Measurements from ENCODE around the gene FKBP2. TPM values are rescaled to one million over a fixed set of nuclear protein-coding genes. Genes with fewer than 3 reads are reported as not detected.

FKBP2 gene
- total RNA-seq, 1 donor from 2014 or later: 48.9 TPM

DNA sequence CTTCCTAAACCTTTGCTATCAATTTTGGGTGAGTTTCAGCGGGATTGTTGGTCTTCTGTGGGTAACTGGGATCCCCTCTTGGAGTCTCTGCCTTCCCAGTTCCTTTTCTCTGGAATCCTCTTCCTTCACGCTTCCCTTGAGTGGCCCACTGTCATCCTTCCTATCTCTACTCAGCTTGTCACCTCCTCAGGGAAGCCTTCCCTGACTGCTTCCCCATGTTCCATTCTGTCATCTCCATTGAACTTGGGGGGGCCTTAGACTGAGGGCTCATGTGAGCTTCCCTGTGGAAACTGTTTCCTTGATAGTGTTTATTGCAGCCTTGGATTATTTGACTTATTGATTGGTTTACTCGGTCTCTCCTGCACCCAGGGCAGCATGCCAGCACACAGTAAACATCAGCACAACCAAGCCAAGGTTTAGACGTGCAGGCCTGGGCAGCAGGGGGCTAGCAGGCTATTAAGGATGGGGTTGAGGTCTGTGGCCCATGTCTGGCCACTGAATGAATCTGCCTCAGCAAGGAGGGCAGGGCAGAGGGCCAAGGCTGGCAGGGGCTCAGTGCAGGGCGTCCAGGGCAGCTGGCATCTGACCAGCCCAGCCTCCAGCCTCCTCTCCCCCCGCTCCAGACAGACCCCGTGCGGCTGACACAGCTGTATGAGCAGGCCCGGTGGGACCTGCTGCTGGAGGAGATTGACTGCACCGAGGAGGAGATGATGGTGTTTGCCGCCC, 22.1 kb upstream of the FKBP2 start:
- intact Hi-C loops (cut with micrococcal nuclease): no loop called here

- intact Hi-C loops (cut with micrococcal nuclease): no loop called here
Observed at GRCh38 chr11:64219354-64219684, 21.6 kb upstream of the FKBP2 start.

- intact Hi-C loops (cut with micrococcal nuclease): no loop called here
Observed at GRCh38 chr11:64219755-64220154, 21.1 kb upstream of the FKBP2 start.

- intact Hi-C loops (cut with micrococcal nuclease): no loop called here
Observed at GRCh38 chr11:64220271-64220670, 20.6 kb upstream of the FKBP2 start.

DNA sequence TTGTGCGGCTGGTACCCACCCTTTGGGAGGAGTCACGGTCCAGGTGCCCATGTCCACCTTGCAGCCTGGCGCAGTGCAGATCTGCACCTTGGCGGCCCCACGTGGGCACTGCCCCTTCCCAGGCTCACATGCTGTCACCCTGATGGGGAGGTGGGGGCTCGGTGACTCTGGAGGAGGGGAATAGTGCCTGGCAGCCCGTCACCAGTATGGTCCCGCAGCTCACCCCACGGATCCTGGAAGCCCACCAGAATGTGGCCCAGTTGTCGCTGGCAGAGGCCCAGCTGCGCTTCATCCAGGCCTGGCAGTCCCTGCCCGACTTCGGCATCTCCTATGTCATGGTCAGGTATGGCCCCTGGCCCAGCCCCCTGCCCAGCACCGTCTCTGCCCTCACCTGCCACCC, 20.1 kb upstream of the FKBP2 start:
- intact Hi-C loops (cut with micrococcal nuclease): no loop called here

DNA sequence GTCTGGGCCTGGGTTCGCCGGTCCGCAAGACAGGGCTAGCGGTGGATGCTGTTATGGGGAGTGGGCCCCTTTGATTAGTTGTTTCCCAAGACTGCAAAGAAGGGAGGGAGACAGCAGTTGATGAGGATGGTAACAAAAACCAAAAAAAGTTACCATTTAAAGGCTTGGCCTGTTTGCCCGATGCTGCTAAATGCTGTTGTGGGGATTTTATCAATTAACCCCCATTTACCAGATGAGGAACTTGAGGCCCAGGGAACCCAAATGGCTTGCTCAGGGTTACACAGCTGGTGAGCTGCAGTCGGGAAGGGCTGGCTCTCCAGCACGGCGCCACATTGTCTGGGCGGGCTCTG, 18.3 kb upstream of the FKBP2 start:
- intact Hi-C loops (cut with micrococcal nuclease): no loop called here

GRCh38 chr11:64223001-64223651, 17.8 kb upstream of the FKBP2 start:
- intact Hi-C loops (cut with micrococcal nuclease): no loop called here

GRCh38 chr11:64224151-64224890, 16.6 kb upstream of the FKBP2 start:
- intact Hi-C loops (cut with micrococcal nuclease): no loop called here

DNA sequence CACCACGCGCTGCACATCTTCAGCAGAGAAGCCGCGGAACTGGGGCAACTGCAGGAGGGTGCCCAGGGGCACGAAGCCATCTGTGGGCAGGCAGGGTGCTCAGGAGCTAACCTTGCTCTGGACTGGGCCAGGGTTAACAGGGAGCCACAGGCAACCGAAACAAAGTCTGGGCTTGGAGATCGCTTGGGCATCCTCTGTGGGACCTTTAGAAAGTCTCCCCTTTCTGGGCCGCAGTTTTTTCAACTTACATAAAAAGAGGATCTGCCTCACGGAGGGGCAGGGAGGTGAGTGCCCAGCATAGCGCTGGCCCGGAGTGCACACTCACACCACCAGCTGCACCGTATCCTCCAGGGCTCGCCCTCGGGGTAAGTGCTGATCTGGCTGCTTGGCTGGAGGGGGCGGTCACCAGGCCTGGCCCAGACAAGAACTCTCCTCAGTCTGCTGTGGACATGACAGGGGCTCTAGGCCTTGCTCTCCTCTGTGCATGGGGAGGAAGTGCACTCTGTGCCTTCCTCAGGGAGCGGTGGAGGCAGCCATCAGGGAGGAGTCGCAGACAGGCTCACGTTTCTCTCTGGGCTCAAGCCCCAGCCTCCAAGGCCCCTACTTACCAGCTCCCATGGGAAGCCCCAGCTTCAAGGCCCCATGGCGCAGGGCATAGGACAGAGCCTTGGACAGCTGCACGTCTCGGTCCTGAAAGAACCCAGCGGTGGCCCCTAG, 15.8 kb upstream of the FKBP2 start:
- intact Hi-C loops (cut with micrococcal nuclease): no loop called here

GRCh38 chr11:64225608-64226506, 15.0 kb upstream of the FKBP2 start, which contains the start of the genes NUDT22 and TRPT1:
NUDT22 (plus strand) TSS chr11:64226274; CDS start chr11:64226653, 379 bp downstream.
TRPT1 (minus strand) TSS chr11:64226186; CDS start chr11:64225860, 326 bp downstream.
- intact Hi-C loops (cut with micrococcal nuclease): loop anchor here (1.0 kb wide), 4 partner anchors 14 to 44 kb away; no protein-coding TSS in a partner anchor

DNA sequence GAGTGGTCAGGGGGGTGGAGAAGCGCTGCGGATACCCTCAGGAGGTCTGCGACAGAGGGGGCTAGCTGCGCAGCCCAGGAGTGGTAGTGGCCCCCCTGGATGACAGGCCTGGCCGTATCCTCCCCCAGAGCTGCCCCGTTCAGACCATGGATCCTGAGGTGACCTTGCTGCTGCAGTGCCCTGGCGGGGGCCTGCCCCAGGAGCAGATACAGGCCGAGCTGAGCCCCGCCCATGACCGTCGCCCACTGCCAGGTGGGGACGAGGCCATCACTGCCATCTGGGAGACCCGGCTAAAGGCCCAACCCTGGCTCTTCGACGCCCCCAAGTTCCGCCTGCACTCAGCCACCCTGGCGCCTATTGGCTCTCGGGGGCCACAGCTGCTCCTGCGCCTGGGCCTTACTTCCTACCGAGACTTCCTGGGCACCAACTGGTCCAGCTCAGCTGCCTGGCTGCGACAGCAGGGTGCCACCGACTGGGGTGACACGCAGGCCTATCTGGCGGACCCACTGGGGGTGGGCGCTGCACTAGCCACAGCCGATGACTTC, 14.3 kb upstream of the FKBP2 start:
- intact Hi-C loops (cut with micrococcal nuclease): loop anchor here (1.0 kb wide), 4 partner anchors 14 to 44 kb away; no protein-coding TSS in a partner anchor

DNA sequence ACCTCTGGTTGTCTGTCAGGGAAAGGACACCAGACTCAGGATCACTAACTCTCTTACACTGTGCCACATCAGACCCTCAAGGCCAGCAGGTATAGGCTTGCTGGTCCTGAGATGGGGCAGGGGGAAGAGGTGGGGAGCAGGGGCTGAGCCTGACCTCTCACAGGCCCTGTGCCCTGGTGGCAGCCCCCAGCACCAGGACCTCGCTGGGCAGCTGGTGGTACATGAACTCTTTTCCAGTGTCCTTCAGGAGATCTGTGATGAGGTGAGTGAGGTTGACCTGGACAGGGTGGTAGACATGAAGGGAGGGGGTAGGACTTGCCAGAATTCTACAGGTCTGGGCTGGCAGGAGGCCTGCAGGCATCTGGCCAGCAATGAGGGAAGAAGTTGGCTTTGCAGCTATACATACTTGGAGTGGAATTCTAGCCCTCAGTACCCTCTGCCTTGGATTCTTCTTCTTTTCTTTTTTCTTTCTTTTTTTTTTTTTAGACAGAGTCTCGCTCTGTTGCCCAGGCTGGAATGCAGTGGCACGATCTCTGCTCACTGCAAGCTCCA, 13.4 kb upstream of the FKBP2 start:
- intact Hi-C loops (cut with micrococcal nuclease): no loop called here

- intact Hi-C loops (cut with micrococcal nuclease): no loop called here
Observed at GRCh38 chr11:64229090-64229743, 11.7 kb upstream of the FKBP2 start.

DNA sequence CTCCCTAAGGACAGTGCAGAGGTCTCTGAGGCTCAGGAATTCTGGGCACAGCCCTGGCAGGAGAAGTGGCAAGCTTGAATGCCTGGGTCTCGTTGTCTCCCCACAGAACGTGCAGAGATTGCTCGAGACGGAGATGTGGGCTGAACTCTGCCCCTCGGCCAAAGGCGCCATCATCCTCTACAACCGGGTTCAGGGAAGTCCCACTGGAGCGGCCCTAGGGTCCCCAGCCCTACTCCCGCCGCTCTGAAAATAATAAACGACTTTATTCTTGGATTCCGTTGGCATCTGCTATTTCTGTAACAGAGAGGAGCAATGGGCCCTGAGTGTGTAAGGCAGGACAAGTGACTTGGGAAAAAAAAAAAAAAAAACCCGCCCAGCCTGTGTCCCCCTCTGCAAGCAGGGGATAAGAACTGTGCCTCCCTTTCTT, 11.1 kb upstream of the FKBP2 start:
- intact Hi-C loops (cut with micrococcal nuclease): loop anchor here (1.0 to 5.0 kb wide), 7 partner anchors 12 to 547 kb away; partner anchors contain the start of genes ESRRA, FKBP2, PPP1R14B and RTN3

GRCh38 chr11:64230171-64230984, 10.5 kb upstream of the FKBP2 start, which contains the start of gene DNAJC4:
DNAJC4 (plus strand) TSS chr11:64230548; CDS start chr11:64230855, 307 bp downstream.
- intact Hi-C loops (cut with micrococcal nuclease): loop anchor here (1.0 to 5.0 kb wide), 7 partner anchors 11 to 548 kb away; partner anchors contain the start of genes ESRRA, FKBP2, PPP1R14B and RTN3

DNA sequence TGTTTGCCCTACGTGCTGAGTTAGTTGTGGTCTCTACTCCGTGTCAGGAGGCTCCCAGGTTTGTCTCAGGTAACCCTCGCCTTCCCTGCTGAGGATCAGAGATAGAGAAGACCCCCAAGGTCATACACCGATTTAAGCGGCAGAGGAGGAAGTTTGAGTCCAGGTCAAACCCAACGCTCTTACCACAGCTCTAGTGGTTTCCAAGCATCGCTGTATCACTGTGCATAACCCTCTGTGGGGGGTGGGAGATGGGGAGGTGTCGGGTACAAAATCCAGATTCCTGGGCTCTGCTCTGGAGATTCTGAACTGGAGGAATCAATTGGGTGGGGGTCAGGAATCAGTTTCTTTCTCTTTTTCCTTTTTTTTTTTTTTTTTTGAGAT, 9.9 kb upstream of the FKBP2 start:
- intact Hi-C loops (cut with micrococcal nuclease): loop anchor here (1.0 to 5.0 kb wide), 7 partner anchors 10 to 549 kb away; partner anchors contain the start of genes ESRRA, FKBP2, PPP1R14B and RTN3

GRCh38 chr11:64231546-64231945, 9.3 kb upstream of the FKBP2 start:
- intact Hi-C loops (cut with micrococcal nuclease): loop anchor here (5.0 kb wide), 1 partner anchor 549 kb away; the partner anchor contains the start of gene RTN3

All from T-helper 1 cell treated with Interleukin-12 subunit alpha and Interleukin-12 subunit beta and Interleukin-4 antibody, amounts not matched to agents 30 ng/mL and 1 ng/mL, for 36 hours (primary cell).